Fibroblast of lung (primary cell): ENCODE results near the gene EPHB1. TPM values are rescaled to one million over a fixed set of nuclear protein-coding genes. Genes with fewer than 3 reads are reported as not detected.

Experiments used
- DNase-seq, 2 donors: peaks; one replicate each; pipeline versions ENCODE4 v3.0.0 to v3.0.0-alpha.2; 2010; ENCODE audit warnings: low read depth in 2 of 2
- H2AFZ ChIP-seq: 2 replicates; pipeline ENCODE4 v1.5.1; 2012; ENCODE audit warnings: low read length, control low read depth, inconsistent platforms
- H3K27ac ChIP-seq: 2 replicates; pipeline ENCODE4 v1.5.1; 2011; ENCODE audit warnings: low read length, control low read depth; ENCODE audit not compliant: insufficient read depth
- H3K27me3 ChIP-seq: 2 replicates; pipeline ENCODE4 v1.5.1; 2011; ENCODE audit warnings: mild to moderate bottlenecking, low read length; ENCODE audit not compliant: control insufficient read depth, insufficient read depth
- H3K36me3 ChIP-seq: 2 replicates; pipeline ENCODE4 v1.5.1; 2011; ENCODE audit warnings: low read length; ENCODE audit not compliant: control insufficient read depth, insufficient read depth
- H3K4me1 ChIP-seq: 2 replicates; pipeline ENCODE4 v1.5.1; 2011; ENCODE audit warnings: low read length; ENCODE audit not compliant: control insufficient read depth, insufficient read depth; ENCODE audit errors: extremely low read depth
- H3K4me2 ChIP-seq: 2 replicates; pipeline ENCODE4 v1.5.1; 2011; ENCODE audit warnings: low read length, control low read depth; ENCODE audit not compliant: insufficient read depth; ENCODE audit errors: extremely low read depth
- H3K4me3 ChIP-seq, 4 experiments: fragments of 200-600 bp in 1 of 4; sonication (generic) in 1 of 4; replicated peaks in 1 of 4; 2 replicates each; pipeline ENCODE4 v1.5.1; 2011 to 2016; ENCODE audit warnings: low read length in 4 of 4, low read depth in 3 of 4, mild to moderate bottlenecking in 3 of 4, control low read depth in 2 of 4, inconsistent platforms in 1 of 4, mixed read lengths in 1 of 4; ENCODE audit not compliant: insufficient read depth in 1 of 4; ENCODE audit errors: control extremely low read depth in 1 of 4
- H3K79me2 ChIP-seq: 2 replicates; pipeline ENCODE4 v1.5.1; 2012; ENCODE audit warnings: mild to moderate bottlenecking, low read length, inconsistent platforms; ENCODE audit not compliant: control insufficient read depth, insufficient read depth
- H3K9ac ChIP-seq: 2 replicates; pipeline ENCODE4 v1.5.1; 2011; ENCODE audit warnings: mild to moderate bottlenecking, low read length, control low read depth; ENCODE audit not compliant: insufficient read depth
- H3K9me3 ChIP-seq: 2 replicates; pipeline ENCODE4 v1.5.1; 2012; ENCODE audit warnings: low read depth, low read length; ENCODE audit not compliant: control insufficient read depth, insufficient read depth
- H4K20me1 ChIP-seq: 2 replicates; pipeline ENCODE4 v1.5.1; 2011; ENCODE audit warnings: low read length; ENCODE audit not compliant: control insufficient read depth, insufficient read depth; ENCODE audit errors: extremely low read depth
- EZH2 ChIP-seq: IDR thresholded peaks from 2 replicates; pipeline ENCODE4 v1.5.1; 2012; ENCODE audit warnings: low read length, control low read depth, mild to moderate bottlenecking; ENCODE audit errors: missing control alignments
- polyA plus RNA-seq, 2 donors: library from polyadenylated mRNA; depleted of rRNA in 1 of 2; stranded (reverse) in 1 of 2; unstranded in 1 of 2; fragments of >200 nt; gene quantifications; 2 replicates each; pipeline ENCODE4 v1.2.1, GENCODE V29; 2011 to 2012; ENCODE audit warnings: missing spikeins in 1 of 2
- total RNA-seq: library from RNA; depleted of rRNA; stranded (reverse); fragments of >200 nt; gene quantifications from 2 replicates; pipeline ENCODE4 v1.2.1, GENCODE V29; 2014
- TF ChIP-seq, protein P1 (sequence below), 2 donors: IDR thresholded peaks in 1 of 2; conservative IDR thresholded peaks in 1 of 2; 1 replicate in 1 of 2; 2 replicates in 1 of 2; pipeline ENCODE4 v1.5.1; 2011 to 2012; ENCODE audit warnings: low read length in 2 of 2, control low read depth in 1 of 2, inconsistent platforms in 1 of 2, low read depth in 1 of 2, mild to moderate bottlenecking in 1 of 2

Gene EPHB1
- total and polyA plus RNA-seq, 2 donors (not counting 1 experiment from before 2014, with no cell fraction given), result 0.14 to 0.50 TPM

DNA sequence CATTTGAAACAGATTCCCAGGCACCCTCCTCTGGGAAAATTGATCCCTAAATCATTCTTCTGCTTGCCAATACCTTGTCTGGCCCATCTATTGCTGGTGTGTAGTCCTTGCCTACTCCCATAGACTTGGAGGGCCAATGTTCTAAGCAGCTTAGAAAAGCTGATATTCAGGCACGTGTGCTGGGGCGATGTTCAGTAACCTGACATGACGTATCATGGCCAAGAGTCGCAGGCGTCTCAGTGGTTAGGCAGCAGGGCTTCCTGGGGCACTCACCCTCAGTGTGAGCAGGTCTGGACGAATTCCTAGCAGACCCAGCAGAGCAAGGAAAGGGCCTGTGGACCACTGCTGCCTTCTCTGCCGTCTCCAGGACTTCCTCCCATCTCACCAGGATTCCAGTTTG lies 21.6 kb downstream of the EPHB1 start:
- Histone ChIP-seq H4K20me1 (no peaks in the 10 kb centered on the region), H3K4me3 (no peak overlapping the region), H3K9me3 (no peaks in the 10 kb centered on the region), H3K9ac (no peak overlapping the region), H3K27ac (no peak overlapping the region), H3K79me2 (no peaks in the 10 kb centered on the region), H3K4me1 (no peaks in the 10 kb centered on the region), H3K4me2 (no peak overlapping the region), H3K27me3 (no peaks in the 10 kb centered on the region), H2AFZ (no peak overlapping the region), H3K36me3 (no peaks in the 10 kb centered on the region)
- no peak for TF ChIP-seq EZH2
- TF ChIP-seq, protein P1, sequence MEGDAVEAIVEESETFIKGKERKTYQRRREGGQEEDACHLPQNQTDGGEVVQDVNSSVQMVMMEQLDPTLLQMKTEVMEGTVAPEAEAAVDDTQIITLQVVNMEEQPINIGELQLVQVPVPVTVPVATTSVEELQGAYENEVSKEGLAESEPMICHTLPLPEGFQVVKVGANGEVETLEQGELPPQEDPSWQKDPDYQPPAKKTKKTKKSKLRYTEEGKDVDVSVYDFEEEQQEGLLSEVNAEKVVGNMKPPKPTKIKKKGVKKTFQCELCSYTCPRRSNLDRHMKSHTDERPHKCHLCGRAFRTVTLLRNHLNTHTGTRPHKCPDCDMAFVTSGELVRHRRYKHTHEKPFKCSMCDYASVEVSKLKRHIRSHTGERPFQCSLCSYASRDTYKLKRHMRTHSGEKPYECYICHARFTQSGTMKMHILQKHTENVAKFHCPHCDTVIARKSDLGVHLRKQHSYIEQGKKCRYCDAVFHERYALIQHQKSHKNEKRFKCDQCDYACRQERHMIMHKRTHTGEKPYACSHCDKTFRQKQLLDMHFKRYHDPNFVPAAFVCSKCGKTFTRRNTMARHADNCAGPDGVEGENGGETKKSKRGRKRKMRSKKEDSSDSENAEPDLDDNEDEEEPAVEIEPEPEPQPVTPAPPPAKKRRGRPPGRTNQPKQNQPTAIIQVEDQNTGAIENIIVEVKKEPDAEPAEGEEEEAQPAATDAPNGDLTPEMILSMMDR (conservative IDR thresholded peaks at IDR 0.05 in 1 of 2, IDR thresholded peaks at IDR 0.05 in 1 of 2; ENCODE audit: low read depth in 1 of 2, low read length in 2 of 2), result no peak
- no peak for DNase-seq

GRCh38 chr3:134817297-134817696 lies 22.2 kb downstream of the EPHB1 start:
- H3K4me1 ChIP-seq, result no peaks in the 10 kb centered on the region
- no peak overlapping the region for H3K4me2 ChIP-seq
- no peaks in the 10 kb centered on the region for H3K27me3 ChIP-seq
- H3K79me2 ChIP-seq, result no peaks in the 10 kb centered on the region
- no peak overlapping the region for H3K4me3 ChIP-seq
- no peaks in the 10 kb centered on the region for H3K9me3 ChIP-seq
- no peak for DNase-seq
- H2AFZ ChIP-seq, result no peak overlapping the region
- TF ChIP-seq, protein P1 (conservative IDR thresholded peaks at IDR 0.05 in 1 of 2, IDR thresholded peaks at IDR 0.05 in 1 of 2; ENCODE audit: low read depth in 1 of 2, low read length in 2 of 2), result no peak
- TF ChIP-seq EZH2, result no peak
- no peak overlapping the region for H3K9ac ChIP-seq
- no peak overlapping the region for H3K27ac ChIP-seq
- H4K20me1 ChIP-seq, result no peaks in the 10 kb centered on the region
- H3K36me3 ChIP-seq, result no peaks in the 10 kb centered on the region

DNA sequence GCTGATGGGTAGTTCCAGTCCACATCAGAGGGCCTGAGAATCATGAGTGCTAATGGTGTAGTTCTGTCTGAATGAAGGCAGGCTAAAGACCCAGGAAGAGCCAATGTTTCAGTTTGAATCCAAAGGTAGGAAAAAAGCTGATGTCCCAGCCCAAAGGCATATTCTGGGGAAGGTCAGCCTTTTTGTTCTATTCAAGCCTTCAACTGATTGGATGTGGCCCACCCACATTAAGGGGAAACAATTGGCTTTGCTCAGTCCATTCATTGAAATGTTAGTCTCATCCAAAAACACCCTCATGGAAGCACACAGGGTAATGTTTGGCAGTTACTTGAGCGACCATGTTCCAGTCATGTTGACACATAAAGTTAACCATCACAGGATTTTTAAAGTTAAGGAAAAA lies 25.9 kb downstream of the EPHB1 start:
- no peak overlapping the region for H3K4me3 ChIP-seq
- DNase-seq, result no peak
- no peaks in the 10 kb centered on the region for H3K27me3 ChIP-seq
- TF ChIP-seq, protein P1 (conservative IDR thresholded peaks at IDR 0.05 in 1 of 2, IDR thresholded peaks at IDR 0.05 in 1 of 2; ENCODE audit: low read depth in 1 of 2, low read length in 2 of 2), result no peak
- TF ChIP-seq EZH2, result no peak
- H3K79me2 ChIP-seq, result no peaks in the 10 kb centered on the region
- H3K27ac ChIP-seq, result no peak overlapping the region
- H3K9ac ChIP-seq, result no peak overlapping the region
- H3K4me2 ChIP-seq, result no peak overlapping the region
- no peak overlapping the region for H2AFZ ChIP-seq
- H3K9me3 ChIP-seq, result no peaks in the 10 kb centered on the region
- no peaks in the 10 kb centered on the region for H3K36me3 ChIP-seq
- no peaks in the 10 kb centered on the region for H3K4me1 ChIP-seq
- H4K20me1 ChIP-seq, result no peaks in the 10 kb centered on the region
